Stimulated activated CD8-positive, alpha-beta memory T cell treated with anti-CD3 and anti-CD28 coated beads, Interleukin-12 subunit alpha, Interleukin-12 subunit beta, amount 100 ng/mL, for 24 hours (primary cell): Measurements from ENCODE around the gene AK4.
"Not testable (repeated sequence)": the region's sequence is repeated elsewhere in the genome, so short reads cannot be mapped to it uniquely, and the experiment has no call there.

ENCODE experiments used
- DNase-seq: peaks from one replicate; pipeline ENCODE4 v3.0.0-alpha.2; 2020; ENCODE audit errors: extremely low read depth

AK4 gene

GRCh38 chr1:65213271-65214023 is 65.4 kb downstream of the AK4 start:
- DNase-seq, result no peak

GRCh38 chr1:65214340-65215027 is 66.5 kb downstream of the AK4 start:
- DNase-seq, result no peak

- DNase-seq, result no peak
These were observed 69.0 kb downstream of the AK4 start for GRCh38 chr1:65216989-65217388.

- DNase-seq, result no peak
These were observed 73.8 kb downstream of the AK4 start for GRCh38 chr1:65221638-65222339.

- no peak for DNase-seq
These were observed 74.4 kb downstream of the AK4 start for GRCh38 chr1:65222340-65222940.

- no peak for DNase-seq
These were observed 76.7 kb downstream of the AK4 start for GRCh38 chr1:65224681-65225091.

- no peak for DNase-seq
These were observed 77.2 kb downstream of the AK4 start for GRCh38 chr1:65225179-65225578.

- DNase-seq, result no peak
These were observed 81.2 kb downstream of the AK4 start for GRCh38 chr1:65229201-65229600.

- DNase-seq, result no peak
These were observed 81.8 kb downstream of the AK4 start for GRCh38 chr1:65229754-65230339.

GRCh38 chr1:65230731-65231481 is 82.9 kb downstream of the AK4 start:
- DNase-seq, result no peak

GRCh38 chr1:65231718-65232330 is 83.8 kb downstream of the AK4 start:
- DNase-seq, result no peak

GRCh38 chr1:65232461-65232990 is 84.5 kb downstream of the AK4 start:
- DNase-seq, result no peak

- DNase-seq, result no peak
These were observed 85.8 kb downstream of the AK4 start for GRCh38 chr1:65233782-65234181.

- DNase-seq, result no peak
These were observed 88.1 kb downstream of the AK4 start for GRCh38 chr1:65235867-65236805.

GRCh38 chr1:65237088-65237487 is 89.1 kb downstream of the AK4 start:
- DNase-seq, result not testable (repeated sequence)

- DNase-seq, result no peak
These were observed 89.5 kb downstream of the AK4 start for GRCh38 chr1:65237503-65237902.

- DNase-seq, result no peak
These were observed 90.0 kb downstream of the AK4 start for GRCh38 chr1:65238010-65238409.

- DNase-seq, result no peak
These were observed 95.5 kb downstream of the AK4 start for GRCh38 chr1:65243491-65243890.

- DNase-seq, result no peak
These were observed 97.3 kb downstream of the AK4 start for GRCh38 chr1:65245295-65245694.
